ENCODE results near the gene SP100.

DNA sequence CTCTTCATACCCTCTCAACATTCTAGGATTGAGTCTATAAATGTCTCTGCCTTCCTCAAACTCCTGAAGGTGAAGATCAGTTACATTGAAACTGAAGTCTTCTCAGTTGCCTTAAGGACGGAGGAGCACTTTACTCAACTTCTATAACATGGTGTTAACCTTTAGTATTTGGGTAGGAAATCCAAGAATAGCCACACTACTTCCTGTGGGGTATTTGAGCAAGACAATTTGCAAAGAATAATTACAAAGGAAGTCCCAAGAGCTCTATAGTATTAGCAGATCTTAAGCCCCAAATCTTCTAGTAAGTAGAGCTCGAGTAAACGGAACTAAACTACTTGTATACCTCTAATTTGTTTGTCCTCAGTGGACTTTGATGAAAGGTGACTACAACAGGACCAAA is 80.9 kb downstream of the SP100 start:
- TF ChIP-seq, protein P1, sequence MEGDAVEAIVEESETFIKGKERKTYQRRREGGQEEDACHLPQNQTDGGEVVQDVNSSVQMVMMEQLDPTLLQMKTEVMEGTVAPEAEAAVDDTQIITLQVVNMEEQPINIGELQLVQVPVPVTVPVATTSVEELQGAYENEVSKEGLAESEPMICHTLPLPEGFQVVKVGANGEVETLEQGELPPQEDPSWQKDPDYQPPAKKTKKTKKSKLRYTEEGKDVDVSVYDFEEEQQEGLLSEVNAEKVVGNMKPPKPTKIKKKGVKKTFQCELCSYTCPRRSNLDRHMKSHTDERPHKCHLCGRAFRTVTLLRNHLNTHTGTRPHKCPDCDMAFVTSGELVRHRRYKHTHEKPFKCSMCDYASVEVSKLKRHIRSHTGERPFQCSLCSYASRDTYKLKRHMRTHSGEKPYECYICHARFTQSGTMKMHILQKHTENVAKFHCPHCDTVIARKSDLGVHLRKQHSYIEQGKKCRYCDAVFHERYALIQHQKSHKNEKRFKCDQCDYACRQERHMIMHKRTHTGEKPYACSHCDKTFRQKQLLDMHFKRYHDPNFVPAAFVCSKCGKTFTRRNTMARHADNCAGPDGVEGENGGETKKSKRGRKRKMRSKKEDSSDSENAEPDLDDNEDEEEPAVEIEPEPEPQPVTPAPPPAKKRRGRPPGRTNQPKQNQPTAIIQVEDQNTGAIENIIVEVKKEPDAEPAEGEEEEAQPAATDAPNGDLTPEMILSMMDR (IDR thresholded peaks at IDR 0.05): no peak
- TF ChIP-seq POLR2A (IDR thresholded peaks at IDR 0.05): no peak

Measured in prostate gland (tissue), 2 donors.